Kidney (tissue), 14 donors: ENCODE measurements around the gene SIRPB1. TPM values are rescaled to one million over a fixed set of nuclear protein-coding genes. Genes with fewer than 3 reads are reported as not detected.

Source experiments
- DNase-seq, 5 donors: peaks; one replicate each; pipeline ENCODE4 v3.0.0-alpha.2; 2013 to 2020
- FAIRE-seq: peaks from 2 replicates; lab custom pipeline; 2012; peaks lifted over from hg19 to GRCh38; lab: Jason Lieb, UNC
- H3K27ac ChIP-seq, 2 donors: one replicate each; pipeline ENCODE4 v1.7.0; 2013; ENCODE audit warnings: low read depth in 2 of 2, low read length in 2 of 2, inconsistent platforms in 1 of 2
- H3K27me3 ChIP-seq: one replicate; pipeline ENCODE4 v1.7.1; 2013; ENCODE audit warnings: low read length, inconsistent platforms; ENCODE audit not compliant: control insufficient read depth, insufficient read depth
- H3K36me3 ChIP-seq, 3 donors: one replicate each; pipeline versions ENCODE4 v1.7.0 to v1.7.1; 2013; ENCODE audit warnings: low read length in 3 of 3, control low read depth in 1 of 3, inconsistent platforms in 1 of 3; ENCODE audit not compliant: insufficient read depth in 3 of 3, control insufficient read depth in 2 of 3
- H3K4me1 ChIP-seq, 3 donors: one replicate each; pipeline versions ENCODE4 v1.7.0 to v1.7.1; 2013; ENCODE audit warnings: low read length in 3 of 3, inconsistent platforms in 1 of 3, low read depth in 1 of 3; ENCODE audit not compliant: control insufficient read depth in 2 of 3, insufficient read depth in 2 of 3
- H3K4me3 ChIP-seq, 3 donors: one replicate each; pipeline versions ENCODE4 v1.7.0 to v1.8.1; 2013; ENCODE audit warnings: low read length in 3 of 3, control low read depth in 1 of 3, inconsistent platforms in 1 of 3
- H3K9ac ChIP-seq, 3 donors: one replicate each; pipeline versions ENCODE4 v1.7.0 to v1.7.1; 2013; ENCODE audit warnings: low read length in 3 of 3, control low read depth in 1 of 3, inconsistent platforms in 1 of 3
- H3K9me3 ChIP-seq, 3 donors: one replicate each; pipeline versions ENCODE4 v1.7.0 to v1.7.1; 2013; ENCODE audit warnings: low read length in 3 of 3, control low read depth in 1 of 3, inconsistent platforms in 1 of 3; ENCODE audit not compliant: control insufficient read depth in 2 of 3, insufficient read depth in 1 of 3
- CTCF ChIP-seq: IDR thresholded peaks from 3 replicates; pipeline ENCODE4 v1.5.1; 2012; ENCODE audit warnings: mild to moderate bottlenecking, moderate library complexity, borderline replicate concordance; ENCODE audit not compliant: insufficient read depth; ENCODE audit errors: extremely low read depth
- intact Hi-C: fragments of 100-400 bp; cut with DNase I; formaldehyde crosslinking; loops from one replicate; pipeline ENCODE4 v1.11.1; 2022
- polyA plus RNA-seq: library from polyadenylated mRNA; stranded (reverse); fragments of 350-450 nt; fragmentation: Illumina TruSeq; extraction: RNeasy Lipid Tissue Mini Kit (QIAGEN cat#74804); gene quantifications from one replicate; pipeline ENCODE4 v1.2.3, GENCODE V29; 2014; ENCODE audit warnings: low read depth, low replicate concordance; ENCODE audit not compliant: insufficient read depth
- total RNA-seq: library from RNA; stranded (reverse); fragmentation: NEBNext Ultra II Directional; extraction: Animal tissue kit (Norgen Biotek cat#: 25700); gene quantifications from one replicate; pipeline ENCODE4 v1.2.1, GENCODE V29; 2021
- donor health status: control.
- donor health status: control.
- donor health status: control.
- donor health status: control.
- donor health status: control.
- donor health status: DM: yes; HTN: yes; CAD: no.
- donor health status: Normal renal cell carcinoma (clear cell type).

The SIRPB1 gene
- total and polyA plus RNA-seq, 2 donors from 2014 or later: 0.58 to 8.2 TPM

- Histone ChIP-seq H3K36me3 (no peaks in the 10 kb centered on the region), H3K27me3 (no peaks in the 10 kb centered on the region), H3K9me3 (no peaks in the 10 kb centered on the region), H3K9ac (no peak overlapping the region), H3K4me3 (no peak overlapping the region), H3K27ac (no peak overlapping the region), H3K4me1 (no peaks in the 10 kb centered on the region)
- DNase-seq (no peak), FAIRE-seq (no peak)
- intact Hi-C loops: no loop called here
- TF ChIP-seq CTCF: no peak
These were observed 47.0 kb upstream of the SIRPB1 start for GRCh38 chr20:1666802-1667201.

GRCh38 chr20:1665345-1665744 is 45.5 kb upstream of the SIRPB1 start:
- DNase-seq: no peak
- intact Hi-C loops: no loop called here

GRCh38 chr20:1664911-1665310 is 45.1 kb upstream of the SIRPB1 start:
- no peak for DNase-seq
- H3K9ac ChIP-seq: no peak overlapping the region
- intact Hi-C loops: no loop called here
- H3K9me3 ChIP-seq: no peaks in the 10 kb centered on the region
- H3K27me3 ChIP-seq: no peaks in the 10 kb centered on the region
- no peaks in the 10 kb centered on the region for H3K4me1 ChIP-seq
- no peaks in the 10 kb centered on the region for H3K36me3 ChIP-seq
- FAIRE-seq: no peak
- no peak overlapping the region for H3K4me3 ChIP-seq
- H3K27ac ChIP-seq: no peak overlapping the region
- TF ChIP-seq CTCF: no peak

More at GRCh38 chr20:1665345-1665744, 45.5 kb upstream of the SIRPB1 start:
- no peak for TF ChIP-seq CTCF
- Histone ChIP-seq H3K27ac (no peak overlapping the region), H3K4me3 (no peak overlapping the region), H3K36me3 (no peaks in the 10 kb centered on the region), H3K9me3 (no peaks in the 10 kb centered on the region), H3K4me1 (no peaks in the 10 kb centered on the region), H3K9ac (no peak overlapping the region), H3K27me3 (no peaks in the 10 kb centered on the region)
- FAIRE-seq: no peak

- H3K27ac ChIP-seq: no peak overlapping the region
- no peaks in the 10 kb centered on the region for H3K9me3 ChIP-seq
- FAIRE-seq (no peak), DNase-seq (no peak)
- no peaks in the 10 kb centered on the region for H3K27me3 ChIP-seq
- no peaks in the 10 kb centered on the region for H3K4me1 ChIP-seq
- TF ChIP-seq CTCF: no peak
- H3K4me3 ChIP-seq: no peak overlapping the region
- intact Hi-C loops: no loop called here
- H3K36me3 ChIP-seq: no peaks in the 10 kb centered on the region
- no peak overlapping the region for H3K9ac ChIP-seq
These were observed 44.1 kb upstream of the SIRPB1 start for GRCh38 chr20:1663917-1664316.
